Lower lobe of right lung (tissue), 2 donors: Measurements from ENCODE around the gene ARVCF. TPM values are rescaled to one million over a fixed set of nuclear protein-coding genes. Genes with fewer than 3 reads are reported as not detected.

ENCODE experiments used
- ATAC-seq, 2 donors: fragments of 200-7000 bp; cut with Tn5 transposase; one replicate each; pipeline ENCODE4 v1.9.1; 2020 to 2022; ENCODE audit warnings: mild to moderate bottlenecking in 2 of 2, moderate library complexity in 2 of 2
- DNase-seq: peaks from one replicate; pipeline ENCODE4 v3.0.0-alpha.2; 2020
- H3K27ac ChIP-seq: fragments of 200-600 bp; one replicate; pipeline ENCODE4 v1.8.0; 2022
- H3K27me3 ChIP-seq: fragments of 200-600 bp; one replicate; pipeline ENCODE4 v1.8.0; 2022; ENCODE audit warnings: low read depth
- H3K36me3 ChIP-seq: fragments of 200-600 bp; one replicate; pipeline ENCODE4 v1.8.0; 2022; ENCODE audit warnings: mild to moderate bottlenecking
- H3K4me1 ChIP-seq: fragments of 200-600 bp; one replicate; pipeline ENCODE4 v1.8.0; 2022
- H3K4me3 ChIP-seq: fragments of 200-600 bp; one replicate; pipeline ENCODE4 v1.8.0; 2022; ENCODE audit warnings: mild to moderate bottlenecking
- H3K9me3 ChIP-seq: fragments of 200-600 bp; one replicate; pipeline ENCODE4 v1.8.0; 2022
- intact Hi-C: fragments of 100-400 bp; cut with DNase I; formaldehyde crosslinking; loops from one replicate; pipeline ENCODE4 v1.11.0; 2022
- total RNA-seq: library from RNA; stranded (reverse); fragmentation: NEBNext Ultra II Directional; extraction: Animal tissue kit (Norgen Biotek cat#: 25700); gene quantifications from one replicate; pipeline ENCODE4 v1.2.1, GENCODE V29; 2021
- TF ChIP-seq, protein P1 (sequence below): fragments of 200-600 bp; IDR thresholded peaks from one replicate; pipeline ENCODE4 v1.8.0; 2022; ENCODE audit warnings: antibody characterized with exemption, mild to moderate bottlenecking
- donor health status: DM: no; HTN: yes; CAD: no; lungs with severe emphysema.

The ARVCF gene
- total RNA-seq, 1 donor from 2014 or later, result 16.8 TPM

DNA sequence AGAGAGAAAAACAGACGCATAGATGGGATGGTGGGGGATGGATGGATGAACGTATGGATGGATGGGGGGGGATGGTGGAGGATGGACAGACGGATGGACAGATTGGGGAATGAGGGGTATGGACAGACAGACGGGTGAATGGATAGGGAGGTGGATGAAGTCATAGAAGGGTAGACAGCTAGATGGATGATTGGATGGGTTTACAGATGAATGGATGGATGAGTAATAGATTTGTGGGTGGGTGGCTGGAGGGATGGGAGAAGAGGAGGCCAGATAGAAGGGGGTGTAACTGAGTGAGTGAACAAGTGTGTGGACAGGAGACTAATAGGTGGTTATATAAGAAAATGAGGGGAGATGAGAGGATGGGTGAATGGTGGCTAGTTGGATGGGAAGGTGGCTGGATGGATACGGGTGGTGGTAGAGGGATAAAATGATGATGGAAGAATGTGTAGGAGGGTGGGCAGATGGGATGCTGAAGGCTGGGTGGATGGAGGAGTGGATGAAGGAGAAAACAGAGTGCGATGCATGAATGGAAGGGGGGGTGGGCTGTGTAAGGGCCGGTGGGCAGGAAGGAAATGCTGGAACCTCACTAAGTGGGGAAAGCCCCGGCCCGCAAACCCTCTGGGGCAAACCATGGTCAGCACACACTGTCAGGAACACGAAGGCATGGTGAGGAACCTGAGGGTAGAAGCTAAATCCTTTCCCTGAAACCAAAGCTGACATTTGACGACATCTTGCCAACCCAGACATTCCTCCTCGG lies 21.6 kb downstream of the ARVCF start:
- H3K27ac ChIP-seq, result no peak overlapping the region
- no peak overlapping the region for H3K4me3 ChIP-seq
- no peak for DNase-seq
- ATAC-seq, result no peak
- H3K9me3 ChIP-seq, result no peaks in the 10 kb centered on the region
- TF ChIP-seq, protein P1, sequence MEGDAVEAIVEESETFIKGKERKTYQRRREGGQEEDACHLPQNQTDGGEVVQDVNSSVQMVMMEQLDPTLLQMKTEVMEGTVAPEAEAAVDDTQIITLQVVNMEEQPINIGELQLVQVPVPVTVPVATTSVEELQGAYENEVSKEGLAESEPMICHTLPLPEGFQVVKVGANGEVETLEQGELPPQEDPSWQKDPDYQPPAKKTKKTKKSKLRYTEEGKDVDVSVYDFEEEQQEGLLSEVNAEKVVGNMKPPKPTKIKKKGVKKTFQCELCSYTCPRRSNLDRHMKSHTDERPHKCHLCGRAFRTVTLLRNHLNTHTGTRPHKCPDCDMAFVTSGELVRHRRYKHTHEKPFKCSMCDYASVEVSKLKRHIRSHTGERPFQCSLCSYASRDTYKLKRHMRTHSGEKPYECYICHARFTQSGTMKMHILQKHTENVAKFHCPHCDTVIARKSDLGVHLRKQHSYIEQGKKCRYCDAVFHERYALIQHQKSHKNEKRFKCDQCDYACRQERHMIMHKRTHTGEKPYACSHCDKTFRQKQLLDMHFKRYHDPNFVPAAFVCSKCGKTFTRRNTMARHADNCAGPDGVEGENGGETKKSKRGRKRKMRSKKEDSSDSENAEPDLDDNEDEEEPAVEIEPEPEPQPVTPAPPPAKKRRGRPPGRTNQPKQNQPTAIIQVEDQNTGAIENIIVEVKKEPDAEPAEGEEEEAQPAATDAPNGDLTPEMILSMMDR, result no peak
- H3K27me3 ChIP-seq, result no peaks in the 10 kb centered on the region
- intact Hi-C loops, result no loop called here
- no peaks in the 10 kb centered on the region for H3K36me3 ChIP-seq
- peaks cover 27% of the 10 kb centered on the region for H3K4me1 ChIP-seq

DNA sequence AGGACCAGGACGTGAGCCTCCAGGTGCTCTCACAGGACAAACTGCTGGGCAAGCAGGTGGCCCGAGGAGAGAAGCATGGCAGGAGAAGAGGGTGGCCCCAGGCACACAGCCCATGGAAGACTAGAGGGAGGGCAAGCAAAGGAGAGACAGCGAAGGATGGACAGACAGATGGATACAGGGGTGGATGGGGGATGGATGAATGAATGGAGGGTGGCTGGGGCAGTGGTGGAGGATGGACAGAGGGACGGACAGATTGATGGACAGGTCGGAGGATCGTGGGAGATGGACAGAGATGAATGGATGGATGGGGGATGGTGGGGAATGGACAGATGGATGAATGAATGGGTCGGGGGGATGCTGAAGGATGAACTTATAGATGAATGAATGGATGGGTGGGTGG lies 22.7 kb downstream of the ARVCF start:
- TF ChIP-seq, protein P1, result no peak
- no peaks in the 10 kb centered on the region for H3K36me3 ChIP-seq
- ATAC-seq, result no peak
- DNase-seq, result no peak
- H3K27me3 ChIP-seq, result no peaks in the 10 kb centered on the region
- H3K27ac ChIP-seq, result no peak overlapping the region
- intact Hi-C loops, result no loop called here
- peaks cover 24% of the 10 kb centered on the region for H3K4me1 ChIP-seq
- no peak overlapping the region for H3K4me3 ChIP-seq
- H3K9me3 ChIP-seq, result no peaks in the 10 kb centered on the region

DNA sequence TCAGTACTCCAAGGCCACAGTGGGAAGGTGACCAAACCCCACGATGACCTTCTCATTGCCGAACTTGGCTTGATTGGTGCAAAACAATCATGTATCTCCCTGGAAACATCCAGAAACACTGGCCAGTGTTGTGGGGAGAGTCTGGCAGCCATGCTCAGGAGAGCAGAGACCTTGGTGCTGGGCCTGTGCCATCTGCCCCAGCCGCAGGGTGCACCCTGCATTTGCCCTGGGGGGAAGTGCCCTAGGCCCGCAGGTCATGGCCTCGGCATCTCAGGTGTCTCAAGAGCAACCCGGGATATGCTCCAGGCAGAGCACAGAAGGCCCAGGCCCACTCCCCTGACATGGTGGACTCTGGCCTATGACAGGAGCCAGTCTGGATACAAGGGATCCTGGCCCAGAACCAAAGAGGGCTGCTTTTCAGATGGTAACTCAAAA lies 23.7 kb downstream of the ARVCF start:
- intact Hi-C loops, result no loop called here

DNA sequence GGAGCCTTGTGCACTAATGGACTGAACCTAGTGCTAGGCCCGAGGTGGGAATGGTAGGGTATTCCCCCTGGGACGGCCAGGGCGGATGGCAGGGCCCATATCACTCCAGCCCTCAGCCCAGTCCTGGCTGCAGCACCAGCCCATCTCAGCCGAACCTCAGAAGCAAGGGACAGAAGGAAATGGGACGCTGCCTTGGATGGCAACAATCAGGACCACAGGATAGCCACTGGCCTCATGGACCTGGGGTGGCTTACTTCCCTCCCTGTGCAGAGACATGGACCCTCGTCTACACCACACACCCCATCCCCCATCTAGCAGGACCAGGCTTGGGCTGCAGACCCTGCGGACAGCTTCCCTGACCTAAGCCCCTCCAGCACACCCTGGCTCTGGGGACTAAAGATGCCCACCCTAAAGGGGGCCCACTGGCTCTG lies 24.1 kb downstream of the ARVCF start:
- no peaks in the 10 kb centered on the region for H3K36me3 ChIP-seq

More for the DNA sequence above, 23.7 kb downstream of the ARVCF start:
- Histone ChIP-seq H3K36me3 (no peaks in the 10 kb centered on the region), H3K4me1 (peaks cover 18% of the 10 kb centered on the region), H3K9me3 (no peaks in the 10 kb centered on the region), H3K27ac (no peak overlapping the region), H3K4me3 (no peak overlapping the region), H3K27me3 (no peaks in the 10 kb centered on the region)
- DNase-seq (no peak), ATAC-seq (no peak)
- TF ChIP-seq, protein P1, result no peak

DNA sequence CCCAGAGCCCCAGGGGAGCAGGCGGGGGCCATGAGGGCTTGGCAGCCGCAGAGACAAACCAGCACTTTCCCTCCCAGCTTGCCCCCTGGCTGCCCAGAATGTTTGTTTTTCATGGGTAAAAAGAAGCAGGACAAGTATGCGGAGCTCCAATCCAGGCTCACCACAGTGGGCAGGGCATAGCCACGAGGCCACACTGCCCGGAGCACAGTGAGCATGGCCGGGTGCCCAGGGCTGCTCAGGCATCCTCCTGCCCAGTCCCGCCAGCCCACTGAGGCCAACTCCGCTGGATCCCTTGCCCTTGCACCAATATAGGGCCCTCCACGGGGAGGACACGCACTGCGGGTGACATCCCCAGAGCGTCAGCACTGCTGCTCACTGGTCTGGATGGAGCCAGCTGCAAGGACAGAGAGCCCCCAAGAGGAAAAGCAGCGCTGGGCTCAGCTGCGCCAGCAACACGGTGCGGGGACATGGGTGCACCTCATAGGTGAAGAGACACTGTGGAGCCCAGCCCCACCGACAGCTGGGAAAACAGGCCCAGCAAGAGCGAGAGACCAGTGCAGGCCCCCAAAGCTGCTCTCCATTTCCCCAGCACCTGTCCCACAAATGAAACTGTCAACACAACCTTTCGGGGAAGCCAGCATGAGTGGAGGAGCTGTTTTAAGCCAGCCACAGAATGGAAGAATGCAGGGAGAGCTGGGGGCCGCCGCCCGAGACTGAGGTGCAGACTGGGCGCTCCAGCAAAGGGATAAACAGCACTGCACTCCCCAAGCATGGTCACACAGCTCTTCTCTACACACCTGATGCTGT lies 24.8 kb downstream of the ARVCF start:
- Histone ChIP-seq H3K4me3 (no peak overlapping the region), H3K27ac (no peak overlapping the region), H3K36me3 (no peaks in the 10 kb centered on the region), H3K9me3 (no peaks in the 10 kb centered on the region), H3K4me1 (peaks cover 17% of the 10 kb centered on the region), H3K27me3 (no peaks in the 10 kb centered on the region)
- DNase-seq, result no peak
- no peak for ATAC-seq
- TF ChIP-seq, protein P1, result no peak
- intact Hi-C loops, result no loop called here

More for the DNA sequence above, 24.1 kb downstream of the ARVCF start:
- Histone ChIP-seq H3K4me3 (no peak overlapping the region), H3K4me1 (peaks cover 17% of the 10 kb centered on the region), H3K27ac (no peak overlapping the region), H3K27me3 (no peaks in the 10 kb centered on the region), H3K9me3 (no peaks in the 10 kb centered on the region)
- TF ChIP-seq, protein P1, result no peak
- ATAC-seq (no peak), DNase-seq (no peak)
- intact Hi-C loops, result no loop called here
